Muscle of leg (tissue), 11 donors: ENCODE results near the gene BARX1. TPM values are rescaled to one million over a fixed set of nuclear protein-coding genes. Genes with fewer than 3 reads are reported as not detected.

Experiments
- DNase-seq: peaks from one replicate; pipeline ENCODE4 v3.0.0; 2013
- H3K27ac ChIP-seq: one replicate; pipeline ENCODE4 v1.5.1; 2013; ENCODE audit warnings: mild to moderate bottlenecking, low read length, control low read depth
- H3K27me3 ChIP-seq: one replicate; pipeline ENCODE4 v1.6.1; 2013; ENCODE audit warnings: low read length; ENCODE audit not compliant: control insufficient read depth, insufficient read depth
- H3K36me3 ChIP-seq: one replicate; pipeline ENCODE4 v1.6.1; 2013; ENCODE audit warnings: low read length; ENCODE audit not compliant: control insufficient read depth, insufficient read depth
- H3K4me1 ChIP-seq: one replicate; pipeline ENCODE4 v1.6.1; 2013; ENCODE audit warnings: low read length; ENCODE audit not compliant: control insufficient read depth, insufficient read depth
- H3K4me3 ChIP-seq: one replicate; pipeline ENCODE4 v1.5.1; 2013; ENCODE audit warnings: low read length, control low read depth
- H3K9me3 ChIP-seq: replicated peaks from 2 replicates; pipeline ENCODE4 v1.6.1; 2013; ENCODE audit warnings: low read depth, low read length; ENCODE audit not compliant: control insufficient read depth
- WGBS: methylation state at CpG from one replicate; pipeline ENCODE4 v1.1.5; 2013; ENCODE audit warnings: missing lambda C conversion rate; ENCODE audit not compliant: insufficient coverage; 5-methylcytosine and 5-hydroxymethylcytosine counted together
- polyA plus RNA-seq, 8 donors: library from polyadenylated mRNA; unstranded; fragments of 120-200 nt; gene quantifications; one replicate each; pipeline versions ENCODE4 v1.2.1 to v1.2.3, GENCODE V29; 2013; ENCODE audit warnings: inconsistent platforms in 1 of 8, low replicate concordance in 1 of 8; ENCODE audit not compliant: insufficient read length in 8 of 8, insufficient read depth in 1 of 8
- total RNA-seq: library from RNA; stranded (reverse); fragments of 120-200 nt; gene quantifications from one replicate; pipeline ENCODE4 v1.2.4, GENCODE V29; 2013

BARX1 gene
- total and polyA plus RNA-seq, 9 donors = 0.09 to 0.19 (median 0.18) TPM; not detected in 6

DNA sequence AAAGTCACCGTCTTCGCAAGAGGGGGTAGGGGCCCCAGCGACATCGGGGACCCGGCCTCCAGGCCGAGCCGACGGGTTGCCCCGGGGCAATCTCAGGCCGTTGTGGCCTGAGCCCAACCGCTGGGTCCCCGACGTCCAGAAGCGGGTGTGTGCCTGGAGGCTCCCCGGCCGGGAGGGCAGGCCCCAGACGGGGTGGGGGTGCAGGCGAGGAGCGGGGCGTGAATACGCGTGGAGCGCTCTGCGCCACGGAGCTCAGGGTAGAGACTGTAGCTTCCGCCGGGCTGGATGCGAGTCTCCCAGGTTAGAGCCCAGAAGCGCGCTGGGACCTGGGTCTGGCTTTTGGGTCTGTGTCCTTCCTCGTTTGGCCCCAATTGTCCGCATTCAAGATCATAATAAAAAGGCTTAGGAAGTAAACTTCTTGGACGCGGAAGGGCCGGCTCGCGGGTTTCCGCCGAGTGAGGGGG is 3.5 kb downstream of the BARX1 start:
- Histone ChIP-seq H3K4me3 (no peak overlapping the region), H3K4me1 (peaks cover 52% of the 10 kb centered on the region), H3K27ac (no peak overlapping the region), H3K36me3 (no peaks in the 10 kb centered on the region), H3K9me3 (no peaks in the 10 kb centered on the region), H3K27me3 (peaks cover 95% of the 10 kb centered on the region)
- no peak for DNase-seq
- 3% methylated on average over 39 of the region's 39 CpGs for whole genome bisulfite sequencing

GRCh38 chr9:93950619-93951601 is 4.2 kb downstream of the BARX1 start:
- Histone ChIP-seq H3K36me3 (no peaks in the 10 kb centered on the region), H3K27ac (no peak overlapping the region), H3K27me3 (peaks cover 95% of the 10 kb centered on the region), H3K4me1 (peaks cover 52% of the 10 kb centered on the region), H3K9me3 (no peaks in the 10 kb centered on the region), H3K4me3 (peak overlapping the region; percentile 34)
- 1% methylated on average over 39 of the region's 47 CpGs for WGBS
- no peak for DNase-seq

DNA sequence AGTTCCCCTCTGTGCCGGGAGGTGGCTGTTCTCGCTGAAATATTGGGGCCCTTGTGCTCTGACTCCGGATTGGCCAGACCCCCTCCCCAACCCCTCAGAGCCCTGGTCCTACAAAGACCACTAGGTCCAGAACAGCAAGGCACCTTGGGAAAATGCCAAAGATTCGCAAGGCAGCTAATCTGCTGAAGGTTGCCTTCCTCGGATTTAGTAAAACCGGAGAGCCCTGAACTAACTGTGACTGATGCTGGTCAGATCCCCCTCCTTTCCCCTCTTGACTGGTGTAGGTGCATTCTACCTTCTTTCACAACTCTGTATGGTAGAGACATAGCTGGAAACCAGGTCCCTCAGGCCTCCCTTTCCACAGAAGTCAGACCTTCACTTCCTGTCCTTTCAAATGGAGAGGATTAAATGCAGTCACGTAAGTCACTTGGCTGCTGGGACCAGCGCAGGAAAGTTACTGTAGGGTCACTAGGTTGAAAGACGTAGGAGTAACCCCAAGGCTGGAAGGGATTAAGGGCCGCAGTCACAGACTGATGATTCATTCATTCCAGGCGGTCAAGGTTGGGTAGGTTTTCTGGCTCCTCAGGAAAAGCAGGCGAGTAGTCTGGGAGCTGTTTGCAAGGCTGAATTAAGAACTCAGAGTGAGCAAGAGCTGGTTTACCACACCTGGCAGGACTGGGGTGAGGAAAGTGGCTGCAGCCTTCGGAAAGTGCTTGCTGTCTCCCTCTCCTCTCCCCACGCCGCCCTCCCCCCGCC is 5.3 kb downstream of the BARX1 start:
- H3K27me3 ChIP-seq = peaks cover 98% of the 10 kb centered on the region
- no peak overlapping the region for H3K27ac ChIP-seq
- no peaks in the 10 kb centered on the region for H3K36me3 ChIP-seq
- H3K4me1 ChIP-seq = peaks cover 49% of the 10 kb centered on the region
- H3K9me3 ChIP-seq = no peaks in the 10 kb centered on the region
- no peak overlapping the region for H3K4me3 ChIP-seq
- no peak for DNase-seq
- 24% methylated on average over 9 of the region's 16 CpGs for WGBS

GRCh38 chr9:93949073-93949693 is 6.0 kb downstream of the BARX1 start:
- no peak for DNase-seq
- 3% methylated on average over 32 of the region's 32 CpGs for WGBS
- H3K27me3 ChIP-seq = peaks cover 99% of the 10 kb centered on the region
- no peaks in the 10 kb centered on the region for H3K36me3 ChIP-seq
- H3K27ac ChIP-seq = no peak overlapping the region
- H3K4me3 ChIP-seq = no peak overlapping the region
- peaks cover 45% of the 10 kb centered on the region for H3K4me1 ChIP-seq
- no peaks in the 10 kb centered on the region for H3K9me3 ChIP-seq

DNA sequence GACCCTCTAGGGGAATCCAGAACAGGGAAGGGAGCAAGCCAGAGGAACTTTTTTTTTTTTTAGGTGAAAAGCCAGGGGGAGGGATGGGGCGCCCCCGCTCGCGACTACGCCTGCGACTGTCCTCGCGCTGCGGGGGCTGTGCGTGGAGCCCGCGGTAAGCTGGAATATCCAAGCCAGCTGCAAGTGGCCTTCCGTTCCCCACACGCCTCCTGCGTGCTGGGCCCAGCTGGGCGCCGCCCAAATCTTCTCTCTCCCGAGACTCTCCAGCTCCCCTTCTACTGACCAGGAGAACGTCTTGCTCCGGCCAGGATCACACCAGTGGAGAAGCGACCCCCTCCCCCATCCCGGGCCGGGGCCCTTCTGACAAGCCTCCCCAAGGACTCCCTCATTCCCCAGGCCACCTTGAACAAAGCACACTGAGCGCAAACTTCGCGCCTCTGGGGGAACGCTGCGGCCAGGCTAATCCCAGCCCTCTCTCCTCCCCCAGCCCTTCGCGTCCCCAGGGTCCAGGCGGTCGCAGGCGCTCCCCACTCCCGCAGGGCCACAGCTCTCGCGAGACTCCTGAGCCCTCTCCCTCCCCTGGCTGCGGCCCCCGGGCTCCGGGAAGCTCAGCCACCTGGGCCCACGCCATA is 6.6 kb downstream of the BARX1 start:
- DNase-seq = no peak
- Histone ChIP-seq H3K4me1 (peaks cover 45% of the 10 kb centered on the region), H3K36me3 (no peaks in the 10 kb centered on the region), H3K9me3 (no peaks in the 10 kb centered on the region), H3K27ac (no peak overlapping the region), H3K4me3 (no peak overlapping the region), H3K27me3 (peaks cover 99% of the 10 kb centered on the region)
- under 1% methylated on average over 37 of the region's 40 CpGs for whole genome bisulfite sequencing

DNA sequence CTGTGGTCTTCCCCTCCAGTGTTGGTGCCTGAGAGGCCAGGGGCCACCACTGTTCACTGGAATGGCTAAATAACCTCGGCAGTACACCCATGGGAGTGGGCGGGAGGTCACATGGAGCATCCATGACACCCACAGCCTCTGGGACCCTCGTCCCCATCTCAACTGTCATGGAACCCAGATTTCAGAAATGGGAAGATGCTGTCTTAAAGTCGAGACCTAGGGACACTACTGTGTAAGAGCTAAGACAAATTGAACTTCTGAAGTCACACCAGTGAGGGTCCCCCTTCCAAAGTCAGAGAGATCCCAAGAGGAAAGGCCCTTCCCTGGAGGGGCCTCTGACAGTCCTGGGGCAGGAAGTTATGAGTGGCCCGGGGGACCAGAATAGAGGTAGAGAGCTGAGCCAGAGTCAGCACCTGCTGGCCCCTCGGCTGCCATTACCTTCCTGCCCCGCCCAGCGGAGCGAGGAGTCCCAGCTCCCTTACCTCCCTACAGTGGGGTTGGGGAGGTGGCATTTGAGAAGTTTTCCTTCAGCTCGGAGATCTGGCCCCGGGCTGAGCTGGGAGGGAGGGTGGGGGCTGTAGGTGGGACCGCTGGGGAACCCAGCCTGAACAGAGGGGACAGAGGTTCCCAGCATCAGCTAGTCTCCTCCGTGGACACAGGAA is 7.6 kb downstream of the BARX1 start:
- no peak for DNase-seq
- H3K9me3 ChIP-seq = no peaks in the 10 kb centered on the region
- H3K4me1 ChIP-seq = peaks cover 38% of the 10 kb centered on the region
- peaks cover 99% of the 10 kb centered on the region for H3K27me3 ChIP-seq
- no peak overlapping the region for H3K27ac ChIP-seq
- 0% methylated on average over 4 of the region's 13 CpGs for WGBS
- H3K4me3 ChIP-seq = no peak overlapping the region
- H3K36me3 ChIP-seq = no peaks in the 10 kb centered on the region

DNA sequence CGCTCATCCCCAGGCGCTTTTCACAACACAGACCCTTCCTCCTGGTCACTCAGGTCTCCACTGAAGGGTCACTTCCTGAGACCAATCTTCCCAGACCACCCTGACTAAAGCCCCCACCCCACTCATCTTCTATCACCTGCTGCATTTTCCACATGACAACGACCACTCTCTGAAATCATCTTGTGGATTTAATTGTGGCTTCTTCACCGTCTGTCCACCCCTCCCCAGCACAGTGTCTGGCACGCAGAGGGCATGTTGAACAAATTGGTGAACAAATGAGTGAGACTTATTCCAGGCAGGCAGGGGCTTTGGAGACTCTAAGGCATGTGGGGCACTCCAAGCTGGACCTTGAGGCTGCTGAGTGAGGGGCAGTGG is 8.8 kb downstream of the BARX1 start:
- H3K27me3 ChIP-seq = peaks cover 97% of the 10 kb centered on the region
- WGBS = 0% methylated on average over 2 of the region's 5 CpGs
- no peak overlapping the region for H3K27ac ChIP-seq
- no peak overlapping the region for H3K4me3 ChIP-seq
- peaks cover 27% of the 10 kb centered on the region for H3K4me1 ChIP-seq
- H3K9me3 ChIP-seq = no peaks in the 10 kb centered on the region
- no peak for DNase-seq
- H3K36me3 ChIP-seq = no peaks in the 10 kb centered on the region

GRCh38 chr9:93945400-93946337 is 9.5 kb downstream of the BARX1 start:
- peak; percentile 44 for DNase-seq
- Histone ChIP-seq H3K4me1 (peaks cover 23% of the 10 kb centered on the region), H3K9me3 (no peaks in the 10 kb centered on the region), H3K4me3 (no peak overlapping the region), H3K36me3 (no peaks in the 10 kb centered on the region), H3K27me3 (peaks cover 91% of the 10 kb centered on the region), H3K27ac (no peak overlapping the region)
- WGBS = under 1% methylated on average over 48 of the region's 50 CpGs
